Erythroblast (primary cell): Measurements from ENCODE around the gene HSCB.
"Not testable (repeated sequence)": the region's sequence is repeated elsewhere in the genome, so short reads cannot be mapped to it uniquely, and the experiment has no call there.

Source experiments
- GATA1 ChIP-seq: IDR thresholded peaks from 2 replicates; pipeline ENCODE4 v1.6.1; 2011; ENCODE audit warnings: low read depth, mild to moderate bottlenecking, control low read depth, low read length, moderate library complexity
- POLR2A ChIP-seq: IDR thresholded peaks from 2 replicates; pipeline ENCODE4 v1.6.1; 2011; ENCODE audit warnings: mild to moderate bottlenecking, low read length

GRCh38 chr22:28805426-28805825 is 63.6 kb downstream of the HSCB start:
- not testable (repeated sequence) for TF ChIP-seq POLR2A, GATA1
